22Rv1 (cell line): ENCODE results near the gene NOD1.

Experiments used
- H3K27ac ChIP-seq: fragments of 450-650 bp; 2 replicates; pipeline ENCODE4 v1.5.1; 2017
- ZFX ChIP-seq: fragments of 450-650 bp; IDR thresholded peaks from 2 replicates; pipeline ENCODE4 v1.6.1; 2017; ENCODE audit warnings: antibody characterized with exemption, borderline replicate concordance
- TF ChIP-seq, protein P1 (sequence below): fragments of 450-650 bp; IDR thresholded peaks from 2 replicates; pipeline ENCODE4 v1.5.1; 2017; ENCODE audit warnings: mild to moderate bottlenecking

Gene NOD1

DNA sequence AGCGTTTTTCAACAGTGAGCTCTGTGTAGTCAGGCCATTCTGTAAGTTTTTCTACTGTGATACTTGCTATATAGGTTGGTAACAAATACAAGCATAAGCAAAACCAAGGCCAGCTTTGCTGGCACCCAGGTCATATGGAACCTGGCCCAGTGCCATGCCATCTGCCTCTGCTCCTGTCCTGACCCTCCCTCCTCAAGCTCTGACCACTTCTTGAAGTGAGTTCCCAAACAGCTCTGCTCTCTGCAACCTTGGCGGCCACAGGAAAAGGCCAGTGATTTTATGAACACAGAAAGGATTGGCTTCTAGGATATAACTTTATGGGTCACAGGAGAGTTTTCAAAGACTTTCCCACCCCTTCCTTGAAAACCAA is 12.8 kb downstream of the NOD1 start:
- no peak for TF ChIP-seq ZFX
- TF ChIP-seq, protein P1, sequence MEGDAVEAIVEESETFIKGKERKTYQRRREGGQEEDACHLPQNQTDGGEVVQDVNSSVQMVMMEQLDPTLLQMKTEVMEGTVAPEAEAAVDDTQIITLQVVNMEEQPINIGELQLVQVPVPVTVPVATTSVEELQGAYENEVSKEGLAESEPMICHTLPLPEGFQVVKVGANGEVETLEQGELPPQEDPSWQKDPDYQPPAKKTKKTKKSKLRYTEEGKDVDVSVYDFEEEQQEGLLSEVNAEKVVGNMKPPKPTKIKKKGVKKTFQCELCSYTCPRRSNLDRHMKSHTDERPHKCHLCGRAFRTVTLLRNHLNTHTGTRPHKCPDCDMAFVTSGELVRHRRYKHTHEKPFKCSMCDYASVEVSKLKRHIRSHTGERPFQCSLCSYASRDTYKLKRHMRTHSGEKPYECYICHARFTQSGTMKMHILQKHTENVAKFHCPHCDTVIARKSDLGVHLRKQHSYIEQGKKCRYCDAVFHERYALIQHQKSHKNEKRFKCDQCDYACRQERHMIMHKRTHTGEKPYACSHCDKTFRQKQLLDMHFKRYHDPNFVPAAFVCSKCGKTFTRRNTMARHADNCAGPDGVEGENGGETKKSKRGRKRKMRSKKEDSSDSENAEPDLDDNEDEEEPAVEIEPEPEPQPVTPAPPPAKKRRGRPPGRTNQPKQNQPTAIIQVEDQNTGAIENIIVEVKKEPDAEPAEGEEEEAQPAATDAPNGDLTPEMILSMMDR: no peak
- H3K27ac ChIP-seq: no peak overlapping the region

DNA sequence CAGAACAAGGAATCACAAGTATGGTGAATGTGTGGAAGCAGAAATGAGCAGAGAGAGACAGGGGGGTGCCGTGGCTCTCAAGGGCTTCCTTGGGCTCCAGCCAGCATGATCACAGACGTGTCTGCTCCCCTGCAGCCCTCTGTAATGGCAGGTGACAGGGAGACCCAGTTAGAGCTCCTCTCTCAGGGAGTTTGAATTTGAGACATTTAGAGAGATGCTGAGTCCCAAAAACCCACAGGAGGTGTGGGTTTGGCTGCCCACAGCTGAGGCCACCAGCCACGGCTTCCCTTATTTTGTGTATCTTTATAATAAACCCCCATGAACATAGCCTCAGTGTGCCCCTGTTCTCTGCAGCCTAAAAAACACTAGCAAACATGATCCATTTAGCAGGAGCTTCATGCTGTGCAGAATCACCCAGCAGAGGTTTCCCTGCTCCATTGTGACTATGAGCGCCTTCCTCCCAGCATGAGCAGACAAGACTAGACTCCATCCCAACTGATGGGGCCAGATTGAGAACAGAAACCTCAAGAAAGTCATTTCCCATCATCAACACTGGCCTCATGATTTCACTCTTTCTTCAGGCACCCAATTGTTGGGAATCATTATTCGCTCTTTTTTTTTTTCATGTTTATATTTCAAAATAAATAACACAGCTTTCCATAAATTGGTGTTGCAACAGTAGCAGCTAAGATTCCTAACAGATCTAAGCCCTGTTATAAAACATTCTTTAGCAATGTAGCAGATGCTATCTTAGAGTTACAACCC is 13.4 kb downstream of the NOD1 start:
- H3K27ac ChIP-seq: no peak overlapping the region
- TF ChIP-seq, protein P1: no peak
- TF ChIP-seq ZFX: no peak

DNA sequence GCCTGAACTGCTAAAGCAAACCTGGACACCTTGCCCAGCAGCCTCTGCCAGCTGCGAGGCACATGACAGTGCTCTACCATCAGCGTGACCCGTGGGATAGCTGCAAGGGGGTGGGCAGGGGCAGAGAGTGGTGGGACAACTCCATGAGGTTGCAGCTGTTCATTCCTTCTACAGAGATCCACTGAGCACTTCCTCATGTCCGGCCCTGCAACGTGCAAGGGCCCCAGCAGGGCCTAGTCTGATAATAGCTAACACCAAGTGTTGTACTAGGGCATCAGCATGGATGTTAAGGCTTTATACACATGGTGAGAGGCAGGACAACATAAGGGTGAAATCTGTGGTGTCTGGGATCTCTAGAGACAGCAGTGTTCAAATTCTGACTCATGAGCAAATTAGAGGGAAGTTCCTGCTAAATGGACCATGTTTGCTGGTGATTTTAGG is 14.3 kb downstream of the NOD1 start:
- no peak overlapping the region for H3K27ac ChIP-seq
- TF ChIP-seq, protein P1: no peak
- no peak for TF ChIP-seq ZFX

DNA sequence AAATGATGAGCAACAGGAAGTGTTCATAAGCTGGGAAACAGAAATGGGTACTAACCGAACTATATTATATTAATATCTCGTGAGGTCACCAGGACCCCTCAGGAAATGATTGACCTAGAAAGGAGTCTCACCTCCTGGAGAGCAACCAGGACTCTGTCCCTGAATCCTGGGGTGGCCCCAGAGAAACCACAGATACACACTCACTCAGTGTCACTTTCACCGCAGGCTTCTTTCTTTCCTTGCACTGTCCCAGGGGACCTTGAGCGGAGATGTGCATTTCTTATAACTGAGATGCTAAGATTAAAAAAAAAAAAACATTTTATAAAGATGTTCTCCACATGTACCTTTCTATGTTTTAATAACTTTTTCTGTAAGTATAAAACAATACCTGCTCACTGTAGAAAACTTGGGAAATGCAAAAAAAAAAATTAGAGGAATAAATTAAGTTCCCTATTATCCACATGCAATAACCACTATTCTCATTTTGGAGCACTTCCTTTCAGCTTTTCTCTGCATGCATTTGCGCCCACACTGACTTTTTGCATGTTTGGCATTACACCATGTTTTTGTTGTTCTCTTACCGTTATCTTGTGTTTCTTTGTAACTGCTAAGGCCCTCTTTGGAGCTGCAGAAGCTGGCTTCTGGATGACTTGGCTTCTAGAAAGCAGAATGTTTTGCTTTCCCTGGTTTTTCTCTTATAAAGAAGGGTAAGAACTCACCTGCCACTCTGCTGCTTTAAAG is 15.0 kb downstream of the NOD1 start:
- no peak overlapping the region for H3K27ac ChIP-seq
- TF ChIP-seq, protein P1: no peak
- no peak for TF ChIP-seq ZFX

DNA sequence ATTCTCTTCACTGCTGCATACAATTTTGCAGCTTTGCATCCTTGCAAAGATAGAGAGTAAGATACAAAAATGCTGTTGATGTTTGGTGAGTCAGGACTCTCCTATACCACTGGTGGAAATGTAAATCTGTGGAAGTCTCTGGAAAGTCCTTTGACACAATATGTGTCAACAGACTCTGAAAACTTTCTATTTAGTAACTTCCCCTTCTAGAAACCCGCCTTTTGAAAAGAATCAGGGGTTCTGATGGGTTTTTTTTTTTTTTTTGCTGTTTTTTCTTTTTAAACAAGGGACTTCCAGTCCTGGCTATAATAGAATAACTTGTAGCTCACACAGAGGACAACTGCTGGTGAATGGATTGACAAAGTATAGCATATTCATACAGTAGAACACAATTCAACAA is 16.4 kb downstream of the NOD1 start:
- H3K27ac ChIP-seq: no peak overlapping the region
- TF ChIP-seq, protein P1: no peak
- TF ChIP-seq ZFX: no peak

DNA sequence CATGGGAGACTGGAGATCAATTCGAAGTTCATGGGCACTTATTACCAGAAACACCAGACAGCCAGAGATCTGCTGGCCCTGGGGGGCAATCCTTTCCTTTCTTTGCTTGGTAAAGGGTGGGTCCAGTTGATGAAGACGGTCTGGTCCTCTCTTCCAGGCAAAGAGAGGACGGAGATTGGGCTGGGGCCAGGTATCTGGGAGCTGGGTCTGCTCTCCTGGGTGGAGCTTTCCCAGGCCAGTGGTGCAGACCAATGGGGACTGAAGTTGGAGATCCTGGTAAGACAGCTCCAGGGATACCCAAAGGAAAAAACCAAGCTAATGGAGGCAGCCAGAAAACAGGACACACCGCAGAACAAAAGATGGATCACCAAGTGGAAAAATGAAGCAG is 18.3 kb downstream of the NOD1 start:
- H3K27ac ChIP-seq: no peak overlapping the region
- TF ChIP-seq ZFX: no peak
- TF ChIP-seq, protein P1: no peak

DNA sequence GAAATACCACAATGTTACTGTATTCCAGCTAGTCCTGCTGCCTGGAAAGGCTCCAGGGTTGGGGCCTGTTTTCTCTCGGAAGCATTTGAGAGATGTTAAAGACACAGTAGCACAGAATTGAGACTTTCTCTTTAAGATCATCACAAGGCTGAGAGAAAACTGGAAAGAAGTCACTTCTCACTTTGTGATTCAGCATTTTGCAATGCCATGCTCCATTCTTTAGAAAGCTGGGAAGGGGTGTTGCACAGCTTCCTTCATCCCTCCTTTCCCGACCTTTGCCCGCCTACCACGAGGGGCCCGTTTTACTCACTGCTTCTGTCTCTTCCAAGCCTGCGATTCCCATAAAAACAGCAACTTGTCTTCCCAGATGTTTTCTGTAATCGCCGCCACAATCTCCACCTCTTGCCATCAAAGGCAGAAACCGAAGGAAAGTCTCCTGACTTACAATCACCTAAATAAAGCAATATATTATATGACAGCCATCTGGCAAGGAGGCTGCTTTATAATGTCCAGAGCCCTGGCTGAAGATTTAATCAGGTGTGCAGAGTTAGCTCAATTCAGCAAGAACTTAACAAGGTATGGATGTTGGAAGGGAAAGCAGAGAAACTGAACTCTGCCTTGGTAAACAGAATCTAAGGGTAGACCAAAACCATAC is 18.9 kb downstream of the NOD1 start:
- H3K27ac ChIP-seq: no peak overlapping the region

More for the DNA sequence above, 18.9 kb downstream of the NOD1 start:
- no peak for TF ChIP-seq ZFX
- TF ChIP-seq, protein P1: no peak
